PFSK-1 (cell line): ENCODE data around the gene TWNK.

ENCODE experiments used
- POLR2AphosphoS5 ChIP-seq: IDR thresholded peaks from 2 replicates; pipeline ENCODE4 v1.6.1; 2012; ENCODE audit warnings: low read depth, mild to moderate bottlenecking, control low read depth, low read length, moderate library complexity
- TAF1 ChIP-seq: IDR thresholded peaks from 2 replicates; pipeline ENCODE4 v1.6.1; 2012; ENCODE audit warnings: low read length, control low read depth, borderline replicate concordance; ENCODE audit not compliant: insufficient read depth
- TF ChIP-seq, protein P1 (sequence below), 2 experiments: IDR thresholded peaks; 2 replicates each; pipeline versions ENCODE4 v1.6.1 to v1.8.0; 2011 to 2012; ENCODE audit warnings: low read depth in 2 of 2, low read length in 2 of 2, control low read depth in 1 of 2, inconsistent platforms in 1 of 2, mild to moderate bottlenecking in 1 of 2, moderate library complexity in 1 of 2; ENCODE audit not compliant: insufficient read depth in 1 of 2

GRCh38 chr10:100966887-100967286 is 20.5 kb upstream of the TWNK start:
- no peak for TF ChIP-seq TAF1
- TF ChIP-seq, protein P1, sequence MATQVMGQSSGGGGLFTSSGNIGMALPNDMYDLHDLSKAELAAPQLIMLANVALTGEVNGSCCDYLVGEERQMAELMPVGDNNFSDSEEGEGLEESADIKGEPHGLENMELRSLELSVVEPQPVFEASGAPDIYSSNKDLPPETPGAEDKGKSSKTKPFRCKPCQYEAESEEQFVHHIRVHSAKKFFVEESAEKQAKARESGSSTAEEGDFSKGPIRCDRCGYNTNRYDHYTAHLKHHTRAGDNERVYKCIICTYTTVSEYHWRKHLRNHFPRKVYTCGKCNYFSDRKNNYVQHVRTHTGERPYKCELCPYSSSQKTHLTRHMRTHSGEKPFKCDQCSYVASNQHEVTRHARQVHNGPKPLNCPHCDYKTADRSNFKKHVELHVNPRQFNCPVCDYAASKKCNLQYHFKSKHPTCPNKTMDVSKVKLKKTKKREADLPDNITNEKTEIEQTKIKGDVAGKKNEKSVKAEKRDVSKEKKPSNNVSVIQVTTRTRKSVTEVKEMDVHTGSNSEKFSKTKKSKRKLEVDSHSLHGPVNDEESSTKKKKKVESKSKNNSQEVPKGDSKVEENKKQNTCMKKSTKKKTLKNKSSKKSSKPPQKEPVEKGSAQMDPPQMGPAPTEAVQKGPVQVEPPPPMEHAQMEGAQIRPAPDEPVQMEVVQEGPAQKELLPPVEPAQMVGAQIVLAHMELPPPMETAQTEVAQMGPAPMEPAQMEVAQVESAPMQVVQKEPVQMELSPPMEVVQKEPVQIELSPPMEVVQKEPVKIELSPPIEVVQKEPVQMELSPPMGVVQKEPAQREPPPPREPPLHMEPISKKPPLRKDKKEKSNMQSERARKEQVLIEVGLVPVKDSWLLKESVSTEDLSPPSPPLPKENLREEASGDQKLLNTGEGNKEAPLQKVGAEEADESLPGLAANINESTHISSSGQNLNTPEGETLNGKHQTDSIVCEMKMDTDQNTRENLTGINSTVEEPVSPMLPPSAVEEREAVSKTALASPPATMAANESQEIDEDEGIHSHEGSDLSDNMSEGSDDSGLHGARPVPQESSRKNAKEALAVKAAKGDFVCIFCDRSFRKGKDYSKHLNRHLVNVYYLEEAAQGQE (IDR thresholded peaks at IDR 0.05; ENCODE audit: insufficient read depth in 1 of 2, low read depth in 2 of 2, low read length in 2 of 2) = no peak
- TF ChIP-seq POLR2AphosphoS5 = no peak
